ENCODE data around the gene ACSS1.

ACSS1 gene

GRCh38 chr20:24962182-24962492 is 95.8 kb downstream of the ACSS1 start:
- 0 out of 2 replicates have a peak overlapping the region, but pooled peaks have one; percentile 9 for H3K27ac ChIP-seq (replicated peaks)
- H3K4me3 ChIP-seq (replicated peaks; ENCODE audit: insufficient read depth, low read length) = no peak overlapping the region
- H3K27me3 ChIP-seq (ENCODE audit: insufficient read depth, poor library complexity, severe bottlenecking) = no peaks in the 10 kb centered on the region
- TF ChIP-seq POLR2AphosphoS5 (IDR thresholded peaks at IDR 0.05; ENCODE audit: low read depth) (peak; percentile 26; the same call in 1 of the 2 replicates), REST (IDR thresholded peaks at IDR 0.05; ENCODE audit: insufficient replicate concordance, low read depth) (no peak)
- DNase-seq (ENCODE audit: low read depth in 1 of 2, low spot score in 1 of 2) = no peak

- H3K27ac ChIP-seq (replicated peaks) = no peak overlapping the region
- no peak for DNase-seq (ENCODE audit: low read depth in 1 of 2, low spot score in 1 of 2)
- no peak overlapping the region for H3K4me3 ChIP-seq (replicated peaks; ENCODE audit: insufficient read depth, low read length)
- H3K27me3 ChIP-seq (ENCODE audit: insufficient read depth, poor library complexity, severe bottlenecking) = no peaks in the 10 kb centered on the region
- TF ChIP-seq SPI1 (IDR thresholded peaks at IDR 0.05; ENCODE audit: borderline replicate concordance, low read depth) (no peak), REST (IDR thresholded peaks at IDR 0.05; ENCODE audit: insufficient replicate concordance, low read depth) (no peak), GABPA (IDR thresholded peaks at IDR 0.05; ENCODE audit: low read depth) (no peak), POLR2AphosphoS5 (IDR thresholded peaks at IDR 0.05; ENCODE audit: low read depth) (no peak; the same call in 1 of the 2 replicates), CTCF (IDR thresholded peaks at IDR 0.05; ENCODE audit: insufficient read depth, low read length) (no peak)
Measured at GRCh38 chr20:24961384-24962181, 96.4 kb downstream of the ACSS1 start.

- Histone ChIP-seq H3K27ac (replicated peaks) (no peak overlapping the region), H3K27me3 (ENCODE audit: insufficient read depth, poor library complexity, severe bottlenecking) (no peaks in the 10 kb centered on the region), H3K4me3 (replicated peaks; ENCODE audit: insufficient read depth, low read length) (no peak overlapping the region)
- TF ChIP-seq GABPA (IDR thresholded peaks at IDR 0.05; ENCODE audit: low read depth) (no peak), POLR2AphosphoS5 (IDR thresholded peaks at IDR 0.05; ENCODE audit: low read depth) (0 out of 2 replicates have a peak, but pooled peaks have one; percentile 0)
- DNase-seq (ENCODE audit: low read depth in 1 of 2, low spot score in 1 of 2) = no peak
Measured at GRCh38 chr20:24960861-24961260, 97.1 kb downstream of the ACSS1 start.

GRCh38 chr20:24960302-24960801 is 97.6 kb downstream of the ACSS1 start:
- H3K27ac ChIP-seq (replicated peaks) = no peak overlapping the region
- H3K4me3 ChIP-seq (replicated peaks; ENCODE audit: insufficient read depth, low read length) = no peak overlapping the region
- no peak for DNase-seq (ENCODE audit: low read depth in 1 of 2, low spot score in 1 of 2)
- no peaks in the 10 kb centered on the region for H3K27me3 ChIP-seq (ENCODE audit: insufficient read depth, poor library complexity, severe bottlenecking)
- TF ChIP-seq SPI1 (IDR thresholded peaks at IDR 0.05; ENCODE audit: borderline replicate concordance, low read depth) (no peak), POLR2AphosphoS5 (IDR thresholded peaks at IDR 0.05; ENCODE audit: low read depth) (peak; percentile 46; the same call in 1 of the 2 replicates)

GRCh38 chr20:24959591-24960301 is 98.2 kb downstream of the ACSS1 start:
- Histone ChIP-seq H3K27ac (replicated peaks) (no peak overlapping the region), H3K4me3 (replicated peaks; ENCODE audit: insufficient read depth, low read length) (no peak overlapping the region), H3K27me3 (ENCODE audit: insufficient read depth, poor library complexity, severe bottlenecking) (no peaks in the 10 kb centered on the region)
- TF ChIP-seq GABPA (IDR thresholded peaks at IDR 0.05; ENCODE audit: low read depth) = no peak
- DNase-seq (ENCODE audit: low read depth in 1 of 2, low spot score in 1 of 2) = no peak
